Psoas muscle (tissue), 8 donors: Measurements from ENCODE around the gene RGS18. TPM values are rescaled to one million over a fixed set of nuclear protein-coding genes. Genes with fewer than 3 reads are reported as not detected.
A peak's percentile ranks its signal among the peaks of the same experiment; 100 is the strongest.

Source experiments
- ATAC-seq, 4 donors: fragments of 200-7000 bp; cut with Tn5 transposase; one replicate each; pipeline ENCODE4 v1.9.1; 2020; ENCODE audit warnings: moderate library complexity in 3 of 4, mild to moderate bottlenecking in 2 of 4
- DNase-seq, 2 donors: peaks; one replicate each; pipeline ENCODE4 v3.0.0-alpha.2; 2020
- H3K27ac ChIP-seq: fragments of 200-600 bp; one replicate; pipeline ENCODE4 v1.8.0; 2022
- H3K27me3 ChIP-seq, 3 donors: fragments of 200-600 bp in 1 of 3; one replicate each; pipeline versions ENCODE4 v1.6.1 to v1.8.0; 2013 to 2022; ENCODE audit warnings: low read length in 2 of 3, mild to moderate bottlenecking in 2 of 3, moderate library complexity in 1 of 3; ENCODE audit not compliant: insufficient read depth in 3 of 3
- H3K36me3 ChIP-seq, 2 donors: fragments of 200-600 bp in 1 of 2; one replicate each; pipeline versions ENCODE4 v1.6.1 to v1.8.0; 2013 to 2022; ENCODE audit warnings: low read depth in 1 of 2, mild to moderate bottlenecking in 1 of 2, moderate library complexity in 1 of 2; ENCODE audit not compliant: insufficient read depth in 1 of 2
- H3K4me1 ChIP-seq: fragments of 200-600 bp; one replicate; pipeline ENCODE4 v1.8.0; 2022
- H3K4me3 ChIP-seq: fragments of 200-600 bp; one replicate; pipeline ENCODE4 v1.8.0; 2022; ENCODE audit warnings: mild to moderate bottlenecking
- H3K9me3 ChIP-seq: fragments of 200-600 bp; one replicate; pipeline ENCODE4 v1.8.0; 2022
- WGBS, 3 donors: extraction: QIAGEN DNeasy Blood & Tissue Kit; methylation state at CpG; one replicate each; pipeline versions ENCODE4 v1.1.6 to v1.1.7; 2013; 5-methylcytosine and 5-hydroxymethylcytosine counted together
- intact Hi-C, 2 donors: fragments of 100-400 bp; cut with DNase I; formaldehyde crosslinking; loops; one replicate each; pipeline versions ENCODE4 v1.11.0 to v1.14.2; 2022
- long read RNA-seq, 2 donors: library from polyadenylated mRNA; unstranded; transcript quantifications; one replicate each; pipeline ENCODE4 v2.0.0, GENCODE V29; 2021
- polyA plus RNA-seq, 3 donors: library from polyadenylated mRNA; stranded (reverse); fragments of 200-250 nt; gene quantifications; one replicate each; pipeline ENCODE4 v1.2.3, GENCODE V29; 2013
- total RNA-seq, 4 donors: library from RNA; stranded (reverse); fragmentation: NEBNext Ultra II Directional in 2 of 4; extraction: Animal tissue kit (Norgen Biotek cat#: 25700) in 2 of 4; gene quantifications; one replicate each; pipeline versions ENCODE4 v1.2.1 to v1.2.4, GENCODE V29; 2021 to 2023
- TF ChIP-seq, protein P1 (sequence below): fragments of 200-600 bp; IDR thresholded peaks from one replicate; pipeline ENCODE4 v1.8.0; 2022; ENCODE audit warnings: antibody characterized with exemption
- donor health status: healthy with polysubstance abuse.
- donor health status: DM: no; HTN: no; CAD: no; lungs with moderate emphysema.
- donor health status: Bipolar disorder and iron deficiency.
- donor health status: healthy.
- donor health status: DM: yes; HTN: yes; CAD: no.
- donor health status: DM: no; HTN: no; CAD: no.
- donor health status: DM: no; HTN: no; CAD: no.
- donor health status: DM: yes; HTN: yes; CAD: no.

Gene RGS18, protein sequence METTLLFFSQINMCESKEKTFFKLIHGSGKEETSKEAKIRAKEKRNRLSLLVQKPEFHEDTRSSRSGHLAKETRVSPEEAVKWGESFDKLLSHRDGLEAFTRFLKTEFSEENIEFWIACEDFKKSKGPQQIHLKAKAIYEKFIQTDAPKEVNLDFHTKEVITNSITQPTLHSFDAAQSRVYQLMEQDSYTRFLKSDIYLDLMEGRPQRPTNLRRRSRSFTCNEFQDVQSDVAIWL
- total RNA-seq (1 to 10 TPM in 2 of 4 donors, under 1 TPM in 2; 0.24 to 1.2 (median 0.64) TPM), polyA plus RNA-seq (under 1 TPM; 0.11 to 0.26 (median 0.19) TPM)
- long read RNA-seq, donor 1: 0 reads
- long read RNA-seq, donor 2: 0 reads

- ATAC-seq: no peak
- Histone ChIP-seq H3K4me1 (no peaks in the 10 kb centered on the region), H3K27ac (no peak within 1 kb of the TSS), H3K27me3 (no peaks in the 10 kb centered on the region), H3K36me3 (no peaks in the 10 kb centered on the region), H3K4me3 (peak within 1 kb of the TSS; percentile 0), H3K9me3 (no peaks in the 10 kb centered on the region)
- no peak for DNase-seq
- 70 to 76% (median 71%) methylated on average over 3 of the region's 3 CpGs for WGBS, 3 donors
- intact Hi-C loops: no loop called here
- TF ChIP-seq, protein P1, sequence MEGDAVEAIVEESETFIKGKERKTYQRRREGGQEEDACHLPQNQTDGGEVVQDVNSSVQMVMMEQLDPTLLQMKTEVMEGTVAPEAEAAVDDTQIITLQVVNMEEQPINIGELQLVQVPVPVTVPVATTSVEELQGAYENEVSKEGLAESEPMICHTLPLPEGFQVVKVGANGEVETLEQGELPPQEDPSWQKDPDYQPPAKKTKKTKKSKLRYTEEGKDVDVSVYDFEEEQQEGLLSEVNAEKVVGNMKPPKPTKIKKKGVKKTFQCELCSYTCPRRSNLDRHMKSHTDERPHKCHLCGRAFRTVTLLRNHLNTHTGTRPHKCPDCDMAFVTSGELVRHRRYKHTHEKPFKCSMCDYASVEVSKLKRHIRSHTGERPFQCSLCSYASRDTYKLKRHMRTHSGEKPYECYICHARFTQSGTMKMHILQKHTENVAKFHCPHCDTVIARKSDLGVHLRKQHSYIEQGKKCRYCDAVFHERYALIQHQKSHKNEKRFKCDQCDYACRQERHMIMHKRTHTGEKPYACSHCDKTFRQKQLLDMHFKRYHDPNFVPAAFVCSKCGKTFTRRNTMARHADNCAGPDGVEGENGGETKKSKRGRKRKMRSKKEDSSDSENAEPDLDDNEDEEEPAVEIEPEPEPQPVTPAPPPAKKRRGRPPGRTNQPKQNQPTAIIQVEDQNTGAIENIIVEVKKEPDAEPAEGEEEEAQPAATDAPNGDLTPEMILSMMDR: no peak
Observed at GRCh38 chr1:192158181-192158580, at the start of gene RGS18. Gene RGS18, plus strand, starts transcription at chr1:192158462. Its CDS starts 176 bp downstream, at chr1:192158638.

DNA sequence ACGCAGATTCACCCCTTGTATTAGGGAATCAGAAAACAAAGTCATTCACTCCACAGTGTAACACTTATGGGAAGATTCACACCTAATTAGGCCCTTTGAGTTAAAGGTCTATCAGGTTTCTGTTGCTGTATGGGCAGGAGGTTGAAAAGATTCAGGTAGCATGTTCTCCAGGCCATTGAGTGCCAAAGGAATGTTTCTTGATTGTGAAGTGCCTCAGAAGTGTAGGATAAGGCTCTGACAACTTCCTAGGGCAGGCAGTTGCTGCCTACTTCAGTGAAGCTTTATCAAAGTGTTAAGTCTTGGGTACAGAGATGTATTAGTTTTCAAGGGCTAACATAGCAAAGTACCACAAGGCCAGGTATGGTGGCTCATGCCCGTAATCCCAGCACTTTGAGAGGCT, 48.7 kb upstream of the RGS18 start:
- intact Hi-C loops: no loop called here
- Histone ChIP-seq H3K27ac (no peak overlapping the region), H3K4me3 (no peak overlapping the region), H3K36me3 (no peaks in the 10 kb centered on the region), H3K9me3 (no peaks in the 10 kb centered on the region), H3K27me3 (no peaks in the 10 kb centered on the region), H3K4me1 (no peaks in the 10 kb centered on the region)
- 88 to 100% (median 95%) methylated on average over 2 of the region's 2 CpGs for WGBS, 3 donors
- ATAC-seq (no peak), DNase-seq (no peak)
- TF ChIP-seq, protein P1: no peak

GRCh38 chr1:192115000-192115399, 43.3 kb upstream of the RGS18 start:
- Histone ChIP-seq H3K4me1 (no peaks in the 10 kb centered on the region), H3K27ac (no peak overlapping the region), H3K36me3 (no peaks in the 10 kb centered on the region), H3K27me3 (no peaks in the 10 kb centered on the region), H3K9me3 (no peaks in the 10 kb centered on the region), H3K4me3 (no peak overlapping the region)
- intact Hi-C loops: no loop called here
- 85 to 98% (median 90%) methylated on average over 3 of the region's 3 CpGs for WGBS, 3 donors
- TF ChIP-seq, protein P1: no peak
- ATAC-seq (no peak), DNase-seq (no peak)

DNA sequence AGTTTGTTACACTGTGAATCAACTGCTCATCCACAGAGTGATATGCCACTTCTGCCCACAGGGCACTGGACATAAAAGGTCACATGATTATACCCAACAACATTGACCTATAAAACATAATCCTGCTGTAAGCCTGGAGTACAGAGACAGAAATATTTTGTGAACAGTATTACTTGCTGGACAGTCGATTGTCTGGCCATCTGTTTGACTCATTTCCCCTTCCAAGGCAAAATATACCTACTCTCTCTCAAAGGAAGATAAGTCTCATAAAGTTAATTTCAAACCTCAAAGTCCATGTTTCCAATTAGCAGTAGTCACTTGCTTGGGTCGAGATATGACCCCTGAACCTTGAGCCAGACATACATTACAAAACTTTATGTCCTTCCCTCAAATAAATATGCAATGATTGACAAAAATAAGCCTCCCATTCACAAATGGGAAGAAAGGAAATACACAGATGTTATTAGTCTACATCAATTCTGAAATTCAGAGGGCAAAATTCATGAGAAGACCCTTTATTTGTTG, 39.3 kb upstream of the RGS18 start:
- intact Hi-C loops: no loop called here
- Histone ChIP-seq H3K4me1 (no peaks in the 10 kb centered on the region), H3K27ac (no peak overlapping the region), H3K9me3 (no peaks in the 10 kb centered on the region), H3K36me3 (no peaks in the 10 kb centered on the region), H3K27me3 (no peaks in the 10 kb centered on the region), H3K4me3 (no peak overlapping the region)
- TF ChIP-seq, protein P1: no peak
- ATAC-seq (no peak), DNase-seq (no peak)
- WGBS, 3 donors: 42 to 57% (median 54%) methylated on average over 2 of the region's 2 CpGs

- DNase-seq (no peak), ATAC-seq (no peak)
- no peak overlapping the region for H3K4me3 ChIP-seq
- no peaks in the 10 kb centered on the region for H3K9me3 ChIP-seq
- TF ChIP-seq, protein P1: no peak
- no peak overlapping the region for H3K27ac ChIP-seq
- H3K36me3 ChIP-seq: no peaks in the 10 kb centered on the region
- WGBS, 3 donors: 86 to 92% (median 92%) methylated on average over 2 of the region's 2 CpGs
- H3K4me1 ChIP-seq: no peaks in the 10 kb centered on the region
- H3K27me3 ChIP-seq: no peaks in the 10 kb centered on the region
- intact Hi-C loops: no loop called here
Observed at GRCh38 chr1:192119701-192120100, 38.6 kb upstream of the RGS18 start.
